SU-DHL-6 (cell line): ENCODE measurements around the gene TGM2.

Experiments
- EZH2phosphoT487 ChIP-seq: fragments of 200-600 bp; sonication (generic), shearing (Covaris generic); conservative IDR thresholded peaks from 2 replicates; pipeline ENCODE4 v1.6.1; 2018; ENCODE audit warnings: mild to moderate bottlenecking, antibody characterized with exemption, low read length, moderate library complexity, mixed read lengths
- TF ChIP-seq, protein P1 (sequence below): fragments of 200-600 bp; sonication (generic); IDR thresholded peaks from one replicate; pipeline ENCODE4 v1.5.1; 2017; ENCODE audit warnings: antibody characterized with exemption, mild to moderate bottlenecking, low read length, moderate library complexity; ENCODE audit not compliant: insufficient read depth, poor library complexity, severe bottlenecking

DNA sequence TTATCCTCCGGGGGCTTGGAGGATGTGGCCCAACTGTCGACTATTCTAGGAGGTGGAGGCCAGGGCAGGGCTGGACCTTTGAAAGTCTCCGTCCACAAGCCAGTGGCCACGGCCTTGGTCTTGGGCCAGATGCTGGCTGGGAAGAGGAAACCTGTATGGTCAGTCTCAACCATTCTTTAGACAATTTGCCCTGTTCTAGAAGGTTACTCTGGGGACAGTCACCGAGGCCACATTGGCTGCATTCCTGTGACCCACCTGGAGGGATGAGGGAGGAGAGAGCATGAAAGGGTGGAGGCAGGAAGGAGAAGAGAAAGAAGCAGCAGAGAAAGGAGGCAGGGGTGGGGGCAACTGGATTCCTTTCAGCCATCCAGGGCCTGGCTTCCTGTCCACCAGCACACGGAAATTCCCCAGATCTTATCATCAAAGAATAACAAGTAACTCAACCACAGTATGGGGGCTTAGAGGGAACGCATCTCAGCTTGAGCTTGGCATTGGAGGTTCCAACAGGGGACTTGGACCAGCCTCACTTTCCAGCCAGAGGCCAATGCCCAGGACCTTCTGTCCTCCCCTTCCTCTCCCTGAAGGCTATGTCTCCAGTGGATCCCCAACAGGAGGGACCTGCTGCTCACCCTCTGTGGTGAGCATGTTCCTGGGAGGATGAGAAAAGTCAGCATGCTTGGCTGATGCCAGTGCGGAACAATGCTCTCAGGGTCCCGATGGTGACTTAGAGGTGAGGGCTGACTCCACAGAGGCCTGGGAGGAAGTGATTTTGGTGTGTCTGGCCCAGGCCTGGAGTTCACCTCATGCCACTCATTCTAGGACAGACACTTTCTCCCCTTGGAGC lies 30.4 kb downstream of the TGM2 start:
- TF ChIP-seq, protein P1, sequence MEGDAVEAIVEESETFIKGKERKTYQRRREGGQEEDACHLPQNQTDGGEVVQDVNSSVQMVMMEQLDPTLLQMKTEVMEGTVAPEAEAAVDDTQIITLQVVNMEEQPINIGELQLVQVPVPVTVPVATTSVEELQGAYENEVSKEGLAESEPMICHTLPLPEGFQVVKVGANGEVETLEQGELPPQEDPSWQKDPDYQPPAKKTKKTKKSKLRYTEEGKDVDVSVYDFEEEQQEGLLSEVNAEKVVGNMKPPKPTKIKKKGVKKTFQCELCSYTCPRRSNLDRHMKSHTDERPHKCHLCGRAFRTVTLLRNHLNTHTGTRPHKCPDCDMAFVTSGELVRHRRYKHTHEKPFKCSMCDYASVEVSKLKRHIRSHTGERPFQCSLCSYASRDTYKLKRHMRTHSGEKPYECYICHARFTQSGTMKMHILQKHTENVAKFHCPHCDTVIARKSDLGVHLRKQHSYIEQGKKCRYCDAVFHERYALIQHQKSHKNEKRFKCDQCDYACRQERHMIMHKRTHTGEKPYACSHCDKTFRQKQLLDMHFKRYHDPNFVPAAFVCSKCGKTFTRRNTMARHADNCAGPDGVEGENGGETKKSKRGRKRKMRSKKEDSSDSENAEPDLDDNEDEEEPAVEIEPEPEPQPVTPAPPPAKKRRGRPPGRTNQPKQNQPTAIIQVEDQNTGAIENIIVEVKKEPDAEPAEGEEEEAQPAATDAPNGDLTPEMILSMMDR, result no peak
- no peak for TF ChIP-seq EZH2phosphoT487
